Astrocyte (in vitro differentiated cells and primary cell): ENCODE measurements around the gene RGL1. TPM values are rescaled to one million over a fixed set of nuclear protein-coding genes. Genes with fewer than 3 reads are reported as not detected.
A peak's percentile ranks its signal among the peaks of the same experiment; 100 is the strongest.

Source experiments
- DNase-seq: peaks from one replicate; pipeline ENCODE4 v3.0.0-alpha.2; 2010; ENCODE audit warnings: low read depth
- FAIRE-seq: peaks from 2 replicates; lab custom pipeline; 2011; peaks lifted over from hg19 to GRCh38; lab: Jason Lieb, UNC
- H2AFZ ChIP-seq: 2 replicates; pipeline ENCODE4 v1.6.0; 2012; ENCODE audit warnings: low read depth, low read length, inconsistent platforms
- H3K27ac ChIP-seq: 2 replicates; pipeline ENCODE4 v1.5.1; 2011; ENCODE audit warnings: low read depth, low read length, inconsistent platforms
- H3K27me3 ChIP-seq: 2 replicates; pipeline ENCODE4 v1.6.0; 2011; ENCODE audit warnings: low read length, inconsistent platforms; ENCODE audit not compliant: insufficient read depth
- H3K36me3 ChIP-seq: 2 replicates; pipeline ENCODE4 v1.5.1; 2011; ENCODE audit warnings: low read length, inconsistent platforms; ENCODE audit not compliant: insufficient read depth
- H3K4me1 ChIP-seq: 2 replicates; pipeline ENCODE4 v1.5.1; 2011; ENCODE audit warnings: low read length, inconsistent platforms; ENCODE audit not compliant: insufficient read depth
- H3K4me2 ChIP-seq: 2 replicates; pipeline ENCODE4 v1.6.0; 2012; ENCODE audit warnings: low read length, inconsistent platforms
- H3K4me3 ChIP-seq: 2 replicates; pipeline ENCODE4 v1.5.1; 2011; ENCODE audit warnings: low read depth, mild to moderate bottlenecking, low read length, inconsistent platforms; ENCODE audit not compliant: insufficient read depth
- H3K79me2 ChIP-seq: 2 replicates; pipeline ENCODE4 v1.6.0; 2012; ENCODE audit warnings: mild to moderate bottlenecking, low read length, inconsistent platforms; ENCODE audit not compliant: insufficient read depth
- H3K9ac ChIP-seq: 2 replicates; pipeline ENCODE4 v1.6.0; 2012; ENCODE audit warnings: mild to moderate bottlenecking, low read length, inconsistent platforms
- H3K9me3 ChIP-seq: 2 replicates; pipeline ENCODE4 v1.5.1; 2012; ENCODE audit warnings: low read depth, mild to moderate bottlenecking, low read length, inconsistent platforms; ENCODE audit not compliant: insufficient read depth
- H4K20me1 ChIP-seq: 2 replicates; pipeline ENCODE4 v1.6.0; 2012; ENCODE audit warnings: low read length, inconsistent platforms; ENCODE audit not compliant: insufficient read depth
- H3K27ac Mint-ChIP-seq: one replicate; pipeline ENCODE4 v1.8.0; 2021; ENCODE audit warnings: mild to moderate bottlenecking, mixed read lengths; ENCODE audit not compliant: unreplicated experiment
- H3K27me3 Mint-ChIP-seq: one replicate; pipeline ENCODE4 v1.8.0; 2021; ENCODE audit warnings: low read depth, mixed read lengths; ENCODE audit not compliant: unreplicated experiment
- H3K36me3 Mint-ChIP-seq: one replicate; pipeline ENCODE4 v1.8.0; 2021; ENCODE audit warnings: low read depth, mixed read lengths; ENCODE audit not compliant: unreplicated experiment
- H3K4me1 Mint-ChIP-seq: one replicate; pipeline ENCODE4 v1.8.0; 2021; ENCODE audit warnings: low read depth, mixed read lengths; ENCODE audit not compliant: unreplicated experiment
- H3K4me3 Mint-ChIP-seq: one replicate; pipeline ENCODE4 v1.8.0; 2021; ENCODE audit warnings: mild to moderate bottlenecking, moderate library complexity, mixed read lengths; ENCODE audit not compliant: unreplicated experiment
- H3K9me3 Mint-ChIP-seq: one replicate; pipeline ENCODE4 v1.8.0; 2021; ENCODE audit warnings: mild to moderate bottlenecking, mixed read lengths; ENCODE audit not compliant: unreplicated experiment
- EZH2 ChIP-seq: IDR thresholded peaks from 2 replicates; pipeline ENCODE4 v1.6.1; 2012; ENCODE audit warnings: mild to moderate bottlenecking, low read length, inconsistent platforms; ENCODE audit not compliant: insufficient read depth
- total RNA-seq: library from RNA; stranded (reverse); gene quantifications from 2 replicates; pipeline ENCODE4 v1.2.1, GENCODE V29; 2021
- TF ChIP-seq, protein P1 (sequence below): IDR thresholded peaks from 2 replicates; pipeline ENCODE4 v1.5.1; 2011; ENCODE audit warnings: low read depth, mild to moderate bottlenecking, inconsistent platforms, low read length, moderate library complexity; ENCODE audit not compliant: insufficient read depth

Gene RGL1
- total RNA-seq, 1 donor from 2014 or later, result 10.1 TPM

DNA sequence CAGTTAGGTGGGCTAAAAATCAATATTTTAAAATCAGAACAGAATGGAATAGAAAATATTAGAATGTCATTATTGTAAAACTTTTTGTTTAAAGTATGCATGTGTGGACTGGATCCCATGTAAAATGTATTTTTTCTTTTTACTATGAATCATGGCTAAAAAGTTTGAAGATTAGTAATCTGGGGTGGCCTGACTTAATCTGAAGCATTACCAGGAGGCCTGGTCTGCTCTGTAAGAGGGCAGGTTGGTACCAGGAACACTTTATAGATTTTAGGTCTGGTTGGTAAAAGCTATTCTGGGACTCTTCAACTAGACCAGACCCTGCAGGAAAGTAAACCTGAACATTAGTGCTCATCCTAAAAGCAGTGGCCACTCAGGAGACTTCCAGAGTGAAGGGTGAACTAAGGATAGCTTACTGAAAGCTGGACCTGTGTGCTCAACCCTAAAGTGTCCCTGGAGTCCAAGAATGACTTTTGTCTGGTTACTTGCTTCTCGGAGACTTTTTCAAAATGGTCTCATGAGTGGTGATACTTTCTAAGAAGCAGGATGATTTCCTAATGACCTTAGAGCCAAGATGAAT, 16.5 kb downstream of the RGL1 start:
- peaks cover 18% of the 10 kb centered on the region for H3K4me1 Mint-ChIP-seq
- Histone ChIP-seq H3K4me3 (no peak overlapping the region), H3K27ac (peak overlapping the region; percentile 37), H3K4me2 (peak overlapping the region; percentile 55), H3K9ac (peak overlapping the region; percentile 5), H3K9me3 (no peaks in the 10 kb centered on the region), H2AFZ (no peak overlapping the region), H3K4me1 (peaks cover 14% of the 10 kb centered on the region), H3K36me3 (no peaks in the 10 kb centered on the region), H3K79me2 (peaks cover 2% of the 10 kb centered on the region), H4K20me1 (peaks cover 4% of the 10 kb centered on the region), H3K27me3 (no peaks in the 10 kb centered on the region)
- no peak overlapping the region for H3K4me3 Mint-ChIP-seq
- no peak for TF ChIP-seq EZH2
- TF ChIP-seq, protein P1, sequence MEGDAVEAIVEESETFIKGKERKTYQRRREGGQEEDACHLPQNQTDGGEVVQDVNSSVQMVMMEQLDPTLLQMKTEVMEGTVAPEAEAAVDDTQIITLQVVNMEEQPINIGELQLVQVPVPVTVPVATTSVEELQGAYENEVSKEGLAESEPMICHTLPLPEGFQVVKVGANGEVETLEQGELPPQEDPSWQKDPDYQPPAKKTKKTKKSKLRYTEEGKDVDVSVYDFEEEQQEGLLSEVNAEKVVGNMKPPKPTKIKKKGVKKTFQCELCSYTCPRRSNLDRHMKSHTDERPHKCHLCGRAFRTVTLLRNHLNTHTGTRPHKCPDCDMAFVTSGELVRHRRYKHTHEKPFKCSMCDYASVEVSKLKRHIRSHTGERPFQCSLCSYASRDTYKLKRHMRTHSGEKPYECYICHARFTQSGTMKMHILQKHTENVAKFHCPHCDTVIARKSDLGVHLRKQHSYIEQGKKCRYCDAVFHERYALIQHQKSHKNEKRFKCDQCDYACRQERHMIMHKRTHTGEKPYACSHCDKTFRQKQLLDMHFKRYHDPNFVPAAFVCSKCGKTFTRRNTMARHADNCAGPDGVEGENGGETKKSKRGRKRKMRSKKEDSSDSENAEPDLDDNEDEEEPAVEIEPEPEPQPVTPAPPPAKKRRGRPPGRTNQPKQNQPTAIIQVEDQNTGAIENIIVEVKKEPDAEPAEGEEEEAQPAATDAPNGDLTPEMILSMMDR, result no peak
- H3K36me3 Mint-ChIP-seq, result no peaks in the 10 kb centered on the region
- no peak for FAIRE-seq
- no peaks in the 10 kb centered on the region for H3K9me3 Mint-ChIP-seq
- H3K27me3 Mint-ChIP-seq, result no peaks in the 10 kb centered on the region
- no peak overlapping the region for H3K27ac Mint-ChIP-seq
- no peak for DNase-seq

GRCh38 chr1:183821889-183822611, 17.1 kb downstream of the RGL1 start:
- no peaks in the 10 kb centered on the region for H3K27me3 ChIP-seq
- FAIRE-seq, result peak; percentile 54

More at GRCh38 chr1:183821889-183822611, 17.1 kb downstream of the RGL1 start:
- no peak for TF ChIP-seq EZH2
- TF ChIP-seq, protein P1, result no peak
- H3K79me2 ChIP-seq, result peaks cover 2% of the 10 kb centered on the region
- peak overlapping the region; percentile 5 for H3K9ac ChIP-seq
- H3K4me3 Mint-ChIP-seq, result no peak overlapping the region
- peaks cover 14% of the 10 kb centered on the region for H3K4me1 Mint-ChIP-seq
- peaks cover 14% of the 10 kb centered on the region for H3K4me1 ChIP-seq
- no peaks in the 10 kb centered on the region for H3K9me3 ChIP-seq
- peak; percentile 59 for DNase-seq
- no peak overlapping the region for H2AFZ ChIP-seq
- peak overlapping the region; percentile 55 for H3K4me2 ChIP-seq
- H3K27me3 Mint-ChIP-seq, result no peaks in the 10 kb centered on the region
- no peaks in the 10 kb centered on the region for H3K9me3 Mint-ChIP-seq
- H3K36me3 ChIP-seq, result no peaks in the 10 kb centered on the region
- H3K36me3 Mint-ChIP-seq, result no peaks in the 10 kb centered on the region
- peak overlapping the region; percentile 37 for H3K27ac ChIP-seq
- H3K4me3 ChIP-seq, result no peak overlapping the region
- H4K20me1 ChIP-seq, result peaks cover 2% of the 10 kb centered on the region
- no peak overlapping the region for H3K27ac Mint-ChIP-seq
